Astrocyte (in vitro differentiated cells and primary cell): ENCODE data around the gene ASH1L.

Source experiments
- CTCF ChIP-seq: IDR thresholded peaks from 2 replicates; pipeline ENCODE4 v1.5.1; 2011; ENCODE audit warnings: low read depth, mild to moderate bottlenecking, inconsistent platforms, low read length, moderate library complexity; ENCODE audit not compliant: insufficient read depth
- EZH2 ChIP-seq: IDR thresholded peaks from 2 replicates; pipeline ENCODE4 v1.6.1; 2012; ENCODE audit warnings: mild to moderate bottlenecking, low read length, inconsistent platforms; ENCODE audit not compliant: insufficient read depth

GRCh38 chr1:155392898-155393411 is 169.6 kb downstream of the ASH1L start:
- TF ChIP-seq CTCF = no peak
- TF ChIP-seq EZH2 = no peak
